GM12872 (cell line): ENCODE measurements around the gene MSI2.

Source experiments
- CTCF ChIP-seq: IDR thresholded peaks from 3 replicates; pipeline ENCODE4 v1.5.1; 2011; ENCODE audit warnings: low read depth, mild to moderate bottlenecking, low read length, moderate library complexity; ENCODE audit not compliant: insufficient read depth

The MSI2 gene

GRCh38 chr17:57305908-57306504, 49.7 kb downstream of the MSI2 start:
- TF ChIP-seq CTCF, result no peak

GRCh38 chr17:57308543-57309186, 52.3 kb downstream of the MSI2 start:
- TF ChIP-seq CTCF, result no peak

- TF ChIP-seq CTCF, result no peak
Observed at GRCh38 chr17:57309479-57309878, 53.2 kb downstream of the MSI2 start.

- no peak for TF ChIP-seq CTCF
Observed at GRCh38 chr17:57311281-57312216, 55.2 kb downstream of the MSI2 start.

- no peak for TF ChIP-seq CTCF
Observed at GRCh38 chr17:57312242-57312641, 55.9 kb downstream of the MSI2 start.

GRCh38 chr17:57313097-57313835, 56.9 kb downstream of the MSI2 start:
- no peak for TF ChIP-seq CTCF
